ENCODE results near the gene SLC35B4.

- TF ChIP-seq CTCF (IDR thresholded peaks at IDR 0.05; ENCODE audit: poor library complexity) (no peak), EZH2 (IDR thresholded peaks at IDR 0.05; ENCODE audit: borderline replicate concordance) (no peak)
Measured at GRCh38 chr7:134333943-134334342, 17.2 kb upstream of the SLC35B4 start.
